GM15510 (cell line): Measurements from ENCODE around the gene TAGAP.

Source experiments
- POLR2A ChIP-seq: IDR thresholded peaks from 3 replicates; pipeline ENCODE4 v1.6.1; 2011; ENCODE audit warnings: borderline replicate concordance; ENCODE audit not compliant: insufficient read length; ENCODE audit errors: extremely low read depth

The TAGAP gene

GRCh38 chr6:159079367-159079766, 34.6 kb upstream of the TAGAP start:
- TF ChIP-seq POLR2A: no peak

- no peak for TF ChIP-seq POLR2A
These were observed 32.3 kb upstream of the TAGAP start for GRCh38 chr6:159077123-159077522.

- no peak for TF ChIP-seq POLR2A
These were observed 30.9 kb upstream of the TAGAP start for GRCh38 chr6:159075506-159076228.

DNA sequence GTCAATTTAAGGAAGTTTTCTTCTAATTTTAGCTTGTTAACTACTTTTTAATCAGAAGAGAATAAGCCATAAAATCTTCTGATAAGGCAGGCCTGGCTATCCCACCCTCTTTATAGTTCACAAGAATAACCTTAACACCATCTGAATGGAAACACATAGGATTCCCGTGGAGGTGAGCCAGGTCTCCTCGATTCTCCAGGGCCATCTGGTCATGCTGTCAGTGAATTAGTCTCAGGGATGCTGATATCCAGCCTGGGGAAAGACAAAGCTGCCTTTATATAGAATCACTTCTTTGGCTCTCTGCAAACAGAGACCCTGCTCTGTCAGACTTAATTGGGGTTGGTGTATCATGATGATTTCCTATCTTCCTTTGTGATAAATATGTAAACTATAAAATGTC, 30.1 kb upstream of the TAGAP start:
- no peak for TF ChIP-seq POLR2A

- TF ChIP-seq POLR2A: no peak
These were observed 29.4 kb upstream of the TAGAP start for GRCh38 chr6:159074120-159074684.

GRCh38 chr6:159071843-159072769, 27.3 kb upstream of the TAGAP start:
- TF ChIP-seq POLR2A: no peak

- TF ChIP-seq POLR2A: no peak
These were observed 24.2 kb upstream of the TAGAP start for GRCh38 chr6:159068904-159069578.

GRCh38 chr6:159067334-159067733, 22.5 kb upstream of the TAGAP start:
- TF ChIP-seq POLR2A: no peak

DNA sequence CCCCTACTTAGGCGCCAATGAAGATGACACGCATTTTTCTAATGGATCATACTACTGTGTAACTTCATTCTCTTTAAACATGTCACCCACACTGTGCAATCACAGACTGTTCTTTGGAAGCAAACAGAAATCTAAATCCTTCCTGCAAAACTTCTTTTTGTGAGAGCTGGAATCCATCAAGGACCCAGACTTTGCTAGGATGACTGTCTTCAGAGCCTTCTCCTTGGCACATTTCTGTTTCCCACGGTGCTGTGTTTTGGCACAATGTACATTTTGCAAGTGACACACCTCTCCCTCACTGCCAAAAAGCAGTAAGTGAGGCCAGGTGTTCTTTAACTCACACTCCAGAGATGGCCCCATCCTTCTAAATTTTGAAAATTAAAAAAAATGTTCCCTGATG, 21.7 kb upstream of the TAGAP start:
- TF ChIP-seq POLR2A: no peak

DNA sequence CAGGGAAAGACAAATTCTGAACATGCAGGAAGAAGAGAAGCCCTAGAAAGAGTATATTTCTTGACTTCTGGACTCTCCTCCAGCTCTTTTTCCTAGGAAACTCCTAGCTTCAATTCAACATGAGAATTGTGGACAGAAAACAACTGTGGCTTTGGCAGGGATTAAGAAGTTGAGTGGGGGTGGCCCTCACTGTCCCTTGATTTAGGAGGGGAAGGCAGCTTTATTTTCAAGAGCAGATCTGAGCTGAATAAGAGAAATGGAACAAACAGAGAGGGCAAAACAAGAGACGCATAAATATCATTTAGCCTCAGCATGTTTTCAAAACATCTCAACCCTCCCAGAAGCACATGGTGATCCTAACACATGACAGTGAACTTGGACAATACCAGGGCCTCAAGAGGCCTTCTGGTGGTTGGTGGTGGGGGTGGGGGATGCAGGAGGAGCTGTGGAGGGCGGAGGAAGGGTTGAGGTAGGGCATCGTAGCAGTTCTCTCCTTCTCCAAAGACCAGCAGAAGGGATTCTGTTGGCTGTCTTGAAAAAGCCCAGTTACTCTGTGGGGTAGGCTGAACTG, 21.1 kb upstream of the TAGAP start:
- no peak for TF ChIP-seq POLR2A

- TF ChIP-seq POLR2A: no peak
These were observed 20.3 kb upstream of the TAGAP start for GRCh38 chr6:159065091-159065490.

GRCh38 chr6:159064477-159064876, 19.7 kb upstream of the TAGAP start:
- no peak for TF ChIP-seq POLR2A

- no peak for TF ChIP-seq POLR2A
These were observed 18.8 kb upstream of the TAGAP start for GRCh38 chr6:159063549-159063948.

DNA sequence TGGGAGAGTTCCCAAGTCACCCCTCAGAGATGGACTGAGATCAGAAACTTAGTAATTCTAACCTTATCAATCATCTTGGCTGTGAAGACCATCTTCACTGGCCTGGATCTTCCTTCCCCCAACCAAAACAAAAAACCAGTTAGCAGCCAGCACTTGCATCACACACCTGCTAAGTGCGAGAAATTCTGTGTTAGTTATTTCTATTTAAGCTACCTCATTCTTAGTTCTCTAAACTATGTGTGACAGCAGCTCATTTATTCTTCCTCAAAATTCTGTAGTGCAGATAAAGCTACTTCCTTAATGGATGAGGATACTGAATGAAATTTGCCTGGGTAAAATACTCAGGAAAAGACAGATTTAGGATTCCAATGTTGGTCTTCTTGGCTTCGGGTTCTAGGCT, 18.2 kb upstream of the TAGAP start:
- no peak for TF ChIP-seq POLR2A

- no peak for TF ChIP-seq POLR2A
These were observed 17.8 kb upstream of the TAGAP start for GRCh38 chr6:159062564-159062945.
